NCI-H69 (cell line): ENCODE data around the gene GPR107.

Experiments used
- DNase-seq: peaks from one replicate; lab custom pipeline; 2025; lab: John Stamatoyannopoulos, UW

Gene GPR107

DNA sequence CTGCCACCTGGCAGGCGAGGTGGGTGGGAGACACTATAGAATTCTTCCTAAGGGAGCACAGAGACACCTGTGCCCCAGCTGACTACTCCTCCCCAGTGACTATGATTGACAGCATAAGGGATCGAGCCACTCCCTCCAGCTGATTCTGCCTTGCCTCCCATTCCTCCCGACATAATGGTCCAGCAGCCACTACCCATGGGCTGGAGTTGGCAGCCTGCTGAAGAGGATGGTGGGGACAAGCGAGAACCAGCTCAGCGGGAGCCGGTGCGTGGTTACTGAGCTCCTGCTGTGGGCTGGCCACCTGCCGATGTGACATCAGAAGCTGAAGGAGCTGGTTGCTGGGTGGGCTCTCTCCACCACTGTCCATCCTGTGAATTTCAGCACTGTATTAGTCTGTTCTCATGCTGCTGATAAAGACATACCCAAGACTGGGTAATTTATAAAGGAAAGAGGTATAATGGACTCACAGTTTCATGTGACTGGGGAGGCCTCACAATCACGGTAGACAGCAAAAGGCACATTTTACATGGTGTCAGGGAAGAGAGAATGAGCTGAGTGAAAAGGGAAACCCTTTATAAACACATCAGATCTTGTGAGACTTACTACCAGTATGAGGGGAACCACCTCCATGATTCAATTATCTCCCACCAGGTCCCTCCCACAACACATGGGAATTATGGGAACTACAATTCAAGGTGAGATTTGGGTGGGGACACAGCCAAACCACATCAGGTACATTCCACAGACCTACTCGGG is 106.4 kb downstream of the GPR107 start:
- DNase-seq, result peak; percentile 93

DNA sequence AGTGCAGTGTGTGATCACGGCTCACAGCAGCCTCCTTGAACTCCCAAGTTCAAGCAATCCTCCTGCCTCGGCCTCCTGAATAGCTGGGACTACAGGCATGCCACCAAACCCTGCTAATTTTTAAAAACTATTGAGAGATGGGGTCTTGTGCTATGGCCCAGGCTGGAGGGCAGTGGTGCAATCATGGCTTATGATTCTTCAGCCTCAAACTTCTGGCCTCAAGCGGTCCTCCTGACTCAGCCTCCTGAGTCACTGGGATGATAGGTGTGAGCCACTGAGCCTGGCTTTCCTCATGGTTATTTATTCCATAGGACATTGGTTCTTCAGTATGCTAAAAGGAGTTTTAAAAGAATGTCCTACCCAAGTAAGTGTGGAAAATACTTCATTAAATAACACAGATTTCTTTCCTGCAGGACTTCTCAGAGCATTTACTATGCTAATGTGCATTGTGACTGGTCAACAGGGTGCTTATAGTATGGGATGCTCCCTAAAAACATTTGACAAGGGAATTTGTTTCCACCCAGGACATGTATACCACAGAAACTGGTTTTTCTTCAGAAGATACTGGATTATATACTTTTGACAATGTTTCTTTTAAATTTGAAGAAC is 107.3 kb downstream of the GPR107 start:
- DNase-seq, result no peak

DNA sequence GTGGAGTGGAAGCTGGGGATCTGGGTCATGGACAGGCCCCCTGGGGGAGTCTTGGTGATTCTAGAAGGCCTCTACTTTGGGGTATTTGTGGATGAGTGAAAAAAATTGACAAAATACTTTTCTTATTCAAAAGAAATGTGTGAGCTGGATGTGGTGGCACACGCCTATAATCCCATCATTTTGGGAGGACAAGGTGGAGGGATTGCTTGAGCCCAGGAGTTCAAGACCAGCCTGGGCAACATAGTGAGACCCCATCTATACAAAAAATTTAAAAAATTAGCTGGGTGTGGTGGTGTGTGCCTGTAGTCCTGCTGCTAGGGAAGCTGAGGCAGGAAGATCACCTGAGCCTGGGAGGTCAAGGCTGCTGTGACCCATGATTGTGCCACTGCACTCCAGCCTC is 111.9 kb downstream of the GPR107 start:
- DNase-seq, result no peak

DNA sequence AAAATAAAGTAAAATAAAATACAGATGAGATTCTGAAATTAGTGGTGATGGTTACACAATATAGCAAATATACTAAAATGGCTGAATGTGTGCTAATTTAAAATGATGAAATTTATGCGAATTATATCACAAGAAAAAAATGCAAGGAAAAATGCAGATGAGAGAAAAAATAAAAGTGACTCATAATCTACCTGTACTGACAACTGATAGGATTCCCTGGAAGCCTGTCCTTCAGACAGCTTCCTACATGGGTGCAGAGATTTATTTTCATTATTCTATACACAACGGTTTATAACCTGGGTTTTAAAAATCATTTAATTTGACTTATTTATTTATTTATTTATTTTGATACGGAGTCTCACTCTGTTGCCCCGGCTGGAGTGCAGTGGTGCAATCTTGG is 112.7 kb downstream of the GPR107 start:
- no peak for DNase-seq

DNA sequence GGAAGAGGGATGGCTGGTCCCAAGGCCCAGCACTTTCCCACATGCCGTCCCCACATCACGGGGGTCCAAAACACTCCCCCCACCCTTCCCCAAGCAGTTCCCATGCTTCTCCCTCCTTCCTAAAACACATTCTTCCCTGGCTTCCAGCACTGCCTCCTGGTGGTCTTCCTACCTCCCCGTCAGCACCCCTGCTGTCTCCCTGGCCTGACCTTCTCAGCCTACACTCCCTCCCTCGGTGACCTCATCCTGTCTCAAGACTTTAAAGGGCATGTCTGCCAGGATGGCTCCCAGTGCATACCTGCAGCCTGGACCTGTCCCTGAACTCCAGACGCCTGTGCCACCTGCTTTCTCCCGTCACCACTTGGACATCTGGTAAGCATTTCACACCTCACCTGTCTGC is 114.2 kb downstream of the GPR107 start:
- DNase-seq, result peak; percentile 49

DNA sequence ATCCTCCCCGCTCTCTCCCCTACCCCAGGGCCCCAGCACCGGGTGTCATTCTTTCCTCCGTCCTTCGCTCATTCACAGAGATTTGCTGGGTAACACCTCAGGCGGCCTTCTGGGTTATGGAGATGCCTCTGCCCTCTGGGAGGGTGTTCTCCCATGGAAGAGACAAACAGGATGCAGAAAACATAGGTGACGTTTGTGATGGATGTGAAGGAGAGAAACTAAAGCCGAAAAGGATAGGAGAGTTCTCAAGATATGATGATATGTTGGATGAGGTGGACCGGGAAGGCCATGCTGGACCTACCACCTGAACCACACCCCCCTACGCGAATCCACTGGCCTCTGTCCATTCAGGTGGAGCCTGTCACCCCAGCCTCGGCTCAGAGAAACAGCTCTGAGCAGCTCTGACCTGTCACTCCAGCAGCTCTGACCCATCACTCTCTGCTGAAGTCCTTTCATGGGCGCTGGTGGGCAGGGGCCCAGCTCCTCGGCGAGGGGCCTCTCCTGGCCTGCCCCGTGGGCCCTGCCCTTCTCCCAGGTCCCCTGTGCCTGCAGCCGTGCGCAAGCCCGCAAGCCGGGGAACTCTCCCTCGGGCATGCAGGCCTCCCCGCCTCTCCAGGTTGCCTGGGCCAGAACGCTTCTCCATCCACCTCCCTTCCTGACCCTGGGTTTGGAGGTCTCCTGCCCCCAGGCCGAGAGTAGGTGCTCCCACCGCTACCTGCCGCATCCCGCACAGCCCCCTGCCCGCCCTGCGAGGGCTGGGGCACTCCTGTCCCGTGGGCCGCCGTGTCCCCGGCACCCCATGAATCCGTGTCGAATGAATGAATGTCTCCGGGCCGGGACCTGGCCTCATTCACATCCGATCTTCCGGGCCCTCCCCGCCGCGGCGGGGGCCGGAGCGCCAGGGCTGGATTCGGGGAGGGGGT is 117.8 kb downstream of the GPR107 start:
- no peak for DNase-seq

DNA sequence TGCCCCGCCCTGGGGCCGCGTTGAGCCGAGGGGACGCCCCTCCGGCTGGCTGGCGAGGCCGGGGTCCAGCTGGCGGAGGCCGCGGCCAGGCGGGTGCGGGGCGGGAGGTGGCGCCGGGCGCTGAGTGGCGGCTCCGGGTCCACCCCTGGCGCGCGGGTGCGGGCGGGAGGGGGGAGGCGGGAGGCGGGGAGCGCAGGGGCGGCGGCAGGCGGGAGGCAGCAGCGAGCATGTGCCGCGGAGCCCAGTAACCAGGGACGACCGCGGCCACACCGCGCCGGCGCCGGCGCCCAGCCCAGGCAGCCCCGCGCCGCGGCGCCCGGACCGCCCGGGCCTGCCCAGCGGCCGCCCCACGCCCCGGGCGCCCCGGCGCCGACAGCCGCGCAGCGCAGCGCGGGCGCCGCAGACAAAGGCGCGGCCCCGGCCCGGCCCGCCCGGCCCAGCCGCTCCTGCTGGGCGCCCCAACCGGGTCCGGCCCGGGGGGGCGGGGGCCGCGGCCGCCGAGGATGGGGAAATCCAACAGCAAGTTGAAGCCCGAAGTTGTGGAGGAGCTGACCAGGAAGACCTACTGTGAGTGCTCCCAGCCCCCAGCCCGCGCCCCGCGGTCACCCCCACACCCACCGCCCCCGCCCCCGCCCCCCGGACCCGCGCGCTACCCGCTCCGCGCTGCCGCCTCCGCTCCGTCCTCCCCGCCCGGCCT is 118.6 kb downstream of the GPR107 start, which contains the start of gene NCS1:
Gene NCS1 (plus strand): TSS at position 244 of the 697 bp plus-strand sequence. CDS start 260 bp downstream, at position 504.
- peak; percentile 92 for DNase-seq

DNA sequence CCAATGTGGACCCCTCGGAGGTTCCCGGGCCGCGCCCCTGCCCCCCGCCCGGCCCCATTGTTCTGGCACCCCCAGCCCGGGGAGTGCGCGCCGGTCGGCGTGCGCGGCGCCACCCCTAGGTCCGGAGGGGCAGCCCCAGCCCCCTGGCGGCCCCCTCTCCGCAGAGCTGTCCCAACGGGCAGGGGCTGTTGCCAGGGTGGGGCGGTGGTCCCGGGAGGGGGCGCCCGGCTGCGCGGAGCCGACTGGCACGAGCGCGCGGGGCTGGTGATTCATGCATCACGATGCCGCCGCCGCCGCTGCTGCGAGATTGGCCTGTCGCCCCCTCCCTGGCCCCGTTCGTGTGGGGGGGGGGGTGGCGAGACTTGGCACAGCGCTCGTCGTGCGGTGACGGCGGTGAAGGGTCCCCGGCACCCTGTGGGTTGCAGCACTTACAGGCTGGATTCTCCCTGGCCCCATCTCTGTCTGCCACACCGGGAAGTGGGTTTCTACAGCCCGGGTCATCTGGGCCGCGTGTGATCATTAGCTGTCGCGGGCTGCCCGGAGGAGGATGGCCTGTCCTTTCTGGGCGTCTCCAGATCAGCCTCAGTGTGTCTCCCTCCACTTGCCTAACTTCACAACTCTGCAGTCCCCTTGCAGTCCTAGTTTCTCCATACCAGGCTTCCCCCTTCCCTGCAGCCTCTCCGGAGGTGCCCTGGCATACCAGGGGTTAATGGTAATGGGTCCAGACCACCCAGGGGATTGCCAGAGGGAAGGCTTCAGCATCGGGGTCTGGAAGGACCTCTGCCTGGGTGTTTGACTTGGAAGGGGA is 119.4 kb downstream of the GPR107 start:
- peak; percentile 69 for DNase-seq

DNA sequence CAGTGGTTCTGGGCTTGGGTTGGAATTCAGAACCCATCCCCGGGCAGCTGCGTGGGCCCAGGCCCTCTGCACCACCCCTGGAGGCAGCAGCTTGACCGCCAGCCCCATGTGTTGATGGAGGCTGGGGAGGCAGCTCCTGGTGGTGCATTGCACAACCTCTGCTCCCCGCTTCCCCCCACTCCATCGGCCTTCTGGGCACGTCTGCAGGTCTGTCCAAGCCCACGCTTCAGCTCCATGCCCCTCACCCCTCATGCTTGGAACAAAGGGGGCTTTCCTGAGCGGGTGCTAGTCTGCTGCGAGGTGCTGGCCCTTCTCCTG is 119.9 kb downstream of the GPR107 start:
- DNase-seq, result no peak

DNA sequence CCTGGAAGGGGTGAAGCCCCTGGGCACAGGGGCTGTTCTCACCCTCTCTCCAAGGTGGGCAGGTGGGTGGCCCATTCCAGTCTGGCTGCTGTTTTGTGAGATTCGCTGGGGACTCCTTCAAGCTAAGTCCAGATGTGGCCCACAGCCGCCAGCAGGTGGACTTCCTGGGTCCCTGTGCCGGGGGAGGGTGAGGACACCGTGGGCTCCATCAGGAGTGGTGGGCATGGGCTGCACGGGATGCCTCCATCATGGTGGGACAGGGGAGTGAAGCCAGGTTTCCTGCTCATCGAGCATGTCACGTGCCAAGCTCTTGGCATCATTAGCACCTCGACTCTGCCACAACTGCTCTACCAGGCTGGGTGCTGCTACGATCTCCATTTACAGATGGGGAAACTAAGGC is 120.3 kb downstream of the GPR107 start:
- DNase-seq, result no peak

DNA sequence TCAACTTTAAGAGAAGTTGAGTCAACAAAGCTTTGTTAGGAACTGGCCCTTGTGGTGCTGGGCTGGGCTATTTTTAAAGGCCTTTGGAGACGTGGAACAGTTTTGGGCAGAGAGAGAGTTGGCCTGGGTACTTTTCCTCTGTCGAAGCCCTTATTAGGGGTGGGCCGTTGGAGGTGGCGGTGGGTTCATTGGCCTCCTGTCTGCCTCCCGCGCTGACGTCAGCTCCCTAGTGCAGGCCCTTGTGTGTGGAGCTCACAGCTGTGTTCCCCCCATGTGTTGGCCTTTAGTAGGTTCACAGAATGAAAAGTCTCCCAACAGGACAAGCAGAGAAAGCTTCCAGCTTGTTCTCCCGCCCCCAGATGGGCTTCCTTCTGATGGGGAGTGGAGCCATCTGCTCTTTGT is 121.2 kb downstream of the GPR107 start:
- no peak for DNase-seq

DNA sequence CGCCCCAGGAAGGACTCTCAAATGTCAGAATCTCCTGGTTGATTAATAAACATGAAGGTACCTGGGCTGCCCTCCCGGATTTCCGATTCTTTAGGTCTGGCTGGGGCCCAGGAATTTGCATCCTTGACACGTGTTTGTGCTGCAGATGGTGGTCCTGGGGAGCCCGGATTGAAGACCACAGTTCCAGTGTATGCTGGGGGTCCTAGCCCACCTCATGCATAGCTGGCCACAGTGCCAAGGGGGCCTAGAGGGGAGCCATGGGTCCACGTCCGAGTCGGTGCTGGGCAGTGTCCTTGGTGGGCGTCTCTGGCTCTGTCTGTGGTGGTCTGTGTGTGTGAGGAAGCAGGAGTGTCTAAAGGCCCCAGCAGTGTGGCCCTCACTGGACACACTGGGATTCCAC is 121.6 kb downstream of the GPR107 start:
- DNase-seq, result no peak

DNA sequence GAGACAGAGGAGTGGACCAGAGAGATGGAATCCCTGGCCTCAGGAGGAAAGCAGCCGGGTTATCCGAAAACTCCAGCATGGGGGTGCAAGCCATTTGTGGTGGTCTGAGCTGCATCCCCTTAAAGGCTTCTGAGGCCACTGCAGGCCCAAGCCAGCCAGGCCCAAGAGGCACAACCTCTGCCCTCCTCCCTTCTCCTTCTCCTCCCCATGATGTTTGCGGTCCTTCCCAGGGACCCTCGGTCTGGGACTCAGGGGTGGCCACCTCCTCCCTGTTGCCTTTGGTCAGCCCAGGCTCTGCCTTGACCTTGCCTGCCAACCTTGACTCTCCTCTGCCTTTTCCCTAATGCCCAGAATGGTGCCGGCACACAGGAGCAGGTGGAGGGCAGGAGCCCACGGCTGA is 123.1 kb downstream of the GPR107 start:
- no peak for DNase-seq

DNA sequence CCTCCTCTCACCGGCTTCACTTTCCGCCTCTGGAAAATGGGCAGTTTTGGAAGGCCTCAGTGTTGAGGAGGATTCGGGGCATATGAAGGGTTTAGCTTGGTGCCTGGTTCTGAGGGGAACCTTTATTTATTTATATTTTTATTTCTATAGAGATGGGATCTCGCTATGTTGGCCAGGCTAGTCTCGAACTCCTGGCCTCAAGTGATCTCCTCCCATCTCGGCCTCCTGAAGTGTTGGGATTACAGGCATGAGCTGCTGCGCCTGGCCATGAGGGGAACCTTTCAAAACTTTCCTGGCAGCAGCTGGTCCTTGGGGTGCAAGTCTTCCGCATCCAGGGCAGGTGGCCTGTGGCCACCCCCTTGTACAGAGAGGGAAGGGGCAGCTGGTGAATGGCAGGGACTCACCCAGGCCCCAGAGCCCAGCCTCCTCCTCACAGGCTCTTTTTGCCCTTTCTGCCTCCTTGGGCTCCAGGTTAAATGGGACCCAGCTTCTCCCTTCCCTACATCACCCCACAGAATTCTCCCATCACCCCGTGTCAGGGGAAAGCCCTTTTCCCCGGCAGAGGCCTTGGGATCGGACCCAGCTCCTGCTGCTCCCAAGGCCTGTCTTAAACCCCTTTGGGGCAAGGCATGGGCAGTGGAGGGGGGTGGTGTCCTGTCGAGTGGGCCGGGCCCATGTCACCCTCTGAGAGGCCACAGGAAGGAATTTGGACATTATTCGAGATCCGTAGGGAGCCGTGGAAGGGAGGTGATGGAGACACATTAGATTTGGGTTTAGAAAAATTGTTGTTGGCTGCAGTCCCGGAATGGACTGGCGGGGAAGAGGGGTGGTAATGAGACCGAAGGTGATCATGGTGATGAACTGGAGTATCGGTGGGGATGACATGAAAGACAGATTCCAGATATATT is 124.4 kb downstream of the GPR107 start:
- DNase-seq, result no peak

DNA sequence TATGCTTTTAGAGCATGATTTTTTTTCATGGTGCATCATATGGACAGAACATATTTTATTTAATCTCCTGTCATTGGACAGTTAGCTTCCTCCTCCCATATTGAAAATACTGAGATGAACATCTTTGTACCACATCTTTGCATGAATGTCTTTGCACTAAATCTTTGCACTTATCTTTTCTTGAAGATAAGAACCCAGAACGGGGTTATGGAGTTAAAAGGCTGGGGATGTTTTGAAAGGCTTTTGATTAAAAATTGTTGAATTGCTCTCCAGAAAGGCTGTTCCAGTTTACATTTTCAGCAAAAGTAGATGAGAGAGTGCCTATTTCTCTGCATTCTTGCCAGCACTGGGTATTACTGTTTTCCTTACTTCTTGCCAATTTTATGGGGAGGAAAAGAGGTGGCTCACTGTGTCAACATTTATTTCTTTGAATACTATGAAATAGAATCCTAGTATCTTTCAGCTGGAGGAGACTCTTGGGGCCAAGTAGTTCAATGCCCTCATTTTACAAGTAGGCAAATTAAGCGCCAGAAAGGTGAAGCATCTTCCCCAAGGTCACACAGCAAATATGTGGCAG is 125.7 kb downstream of the GPR107 start:
- DNase-seq, result no peak

DNA sequence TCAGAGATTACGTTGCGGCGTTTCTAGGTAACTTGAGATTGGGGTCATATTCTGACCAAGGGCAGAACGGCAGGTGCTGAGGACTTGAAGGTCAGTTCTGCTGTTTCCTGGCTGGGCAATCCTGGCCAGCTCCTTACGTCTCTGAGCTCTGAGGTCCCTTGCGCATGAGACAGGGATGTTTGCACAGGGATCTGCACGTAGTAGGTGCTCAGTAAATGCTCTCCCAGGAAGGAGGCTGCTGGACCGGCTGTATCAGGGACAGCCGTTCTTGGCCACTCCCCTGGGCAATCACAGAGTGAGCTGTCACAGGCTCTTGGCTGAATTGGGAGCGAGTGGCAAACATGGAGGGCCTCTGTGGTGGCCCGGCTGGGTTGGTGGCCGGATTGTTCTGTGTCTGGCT is 126.8 kb downstream of the GPR107 start:
- no peak for DNase-seq

DNA sequence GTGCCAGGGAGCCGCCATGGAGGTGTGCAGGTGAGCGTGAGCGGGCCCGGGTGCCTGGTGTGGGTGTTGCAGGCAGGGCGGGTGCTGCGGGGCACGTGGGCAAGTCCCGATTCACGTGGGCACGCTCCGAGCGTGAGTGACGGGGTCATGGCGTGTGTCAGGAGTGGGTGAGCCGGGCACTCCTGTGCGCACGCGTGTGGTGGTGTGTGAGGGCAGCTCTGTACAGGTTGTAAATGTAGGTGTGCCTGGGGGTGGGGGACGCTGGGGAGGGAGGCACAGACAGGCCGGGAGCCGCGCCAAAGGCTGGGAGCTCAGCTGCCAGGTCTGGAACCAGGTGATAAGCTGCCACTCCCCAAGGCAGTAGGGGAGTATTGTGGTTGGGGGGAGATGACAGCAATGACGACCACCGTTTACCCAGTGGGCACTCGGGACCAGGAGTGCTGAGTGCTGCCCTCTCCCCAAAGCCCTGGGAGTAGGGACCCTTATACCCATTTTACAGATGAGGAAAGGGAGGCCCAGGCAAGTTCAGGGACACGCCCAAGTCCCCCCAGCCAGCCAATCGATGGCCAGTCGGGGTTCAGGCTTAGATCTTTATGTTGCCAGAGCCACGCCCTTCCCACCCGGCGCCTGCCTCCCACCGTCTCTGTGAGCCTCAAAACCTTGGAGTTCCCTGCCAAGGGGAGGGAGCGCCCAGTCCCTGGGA is 128.1 kb downstream of the GPR107 start:
- DNase-seq, result no peak

DNA sequence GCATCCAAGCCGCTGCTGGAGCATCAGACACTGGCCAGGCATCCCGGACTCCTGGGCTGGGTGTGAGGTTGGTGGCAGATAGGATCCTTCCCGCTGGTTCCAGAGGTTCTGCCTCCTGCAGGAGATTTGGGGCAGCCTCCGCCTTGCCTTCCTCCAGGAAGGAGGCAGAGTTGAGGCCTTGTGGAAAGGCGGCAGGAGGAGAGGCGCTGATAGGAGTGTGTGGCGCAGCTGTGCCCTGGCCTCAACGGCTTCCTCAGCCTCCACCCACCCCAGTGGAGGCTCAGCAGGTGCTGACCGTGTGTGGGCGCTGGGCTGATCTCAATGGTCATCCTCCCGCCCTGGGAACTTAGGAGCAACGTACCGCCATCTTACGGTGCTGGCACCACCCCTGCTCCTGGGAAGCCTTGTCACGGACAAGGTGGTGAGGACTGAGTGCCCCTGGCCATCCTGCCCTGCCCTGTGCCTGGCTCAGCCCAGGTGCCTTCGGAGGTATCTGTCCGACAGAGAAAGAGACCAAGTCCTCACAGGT is 128.7 kb downstream of the GPR107 start:
- DNase-seq, result no peak

DNA sequence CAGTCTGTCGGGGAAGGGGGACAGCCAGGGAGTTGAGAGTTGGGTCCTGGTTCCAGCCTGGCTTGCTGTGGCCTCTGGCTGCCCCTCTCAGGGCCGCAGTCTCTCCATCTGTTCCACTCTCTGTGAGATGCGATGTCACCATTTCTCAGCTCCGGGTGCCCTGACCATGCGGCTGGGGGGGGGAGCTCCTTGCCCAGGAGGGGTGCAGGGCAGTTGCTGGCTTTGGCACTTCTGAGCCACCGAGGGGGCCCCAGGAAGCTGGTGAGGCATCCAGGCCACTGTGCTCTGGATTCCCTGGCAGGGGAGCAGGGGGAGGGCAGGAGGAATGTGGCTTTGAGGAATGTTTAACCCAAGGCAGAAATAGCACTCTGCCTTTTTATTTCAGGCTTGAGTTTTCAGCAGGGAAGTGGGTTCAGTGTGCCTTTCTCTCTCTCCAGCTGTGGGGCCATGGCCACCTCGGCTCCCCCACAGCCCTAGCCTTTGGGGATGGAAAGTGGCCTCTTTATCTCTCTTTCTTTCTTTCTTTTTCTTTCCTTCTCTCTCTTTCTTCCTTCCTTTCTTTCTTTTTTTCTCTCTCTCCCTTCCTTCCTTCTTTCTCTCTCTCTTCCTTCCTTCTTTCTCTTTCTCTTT is 129.5 kb downstream of the GPR107 start:
- no peak for DNase-seq
